Testis (tissue), 2 donors: ENCODE results near the gene FEM1A.

Source experiments
- CTCF ChIP-seq, 3 experiments: fragments of 450-650 bp in 2 of 3; fragments of 200-600 bp in 1 of 3; sonication (generic) in 1 of 3; IDR thresholded peaks; one replicate each; pipeline ENCODE4 v1.5.1; 2016 to 2019; ENCODE audit warnings: antibody characterized with exemption in 3 of 3, mild to moderate bottlenecking in 2 of 3, moderate library complexity in 1 of 3
- POLR2A ChIP-seq: fragments of 450-650 bp; IDR thresholded peaks from one replicate; pipeline ENCODE4 v1.6.1; 2017; ENCODE audit warnings: antibody characterized with exemption, mild to moderate bottlenecking, moderate library complexity

- TF ChIP-seq CTCF (IDR thresholded peaks at IDR 0.05) (no peak), POLR2A (no peak)
Measured at GRCh38 chr19:4807188-4807587, 15.7 kb downstream of the FEM1A start.
